ENCODE measurements around the gene DNAJC17.

Gene DNAJC17

GRCh38 chr15:40852529-40852928 lies 45.3 kb upstream of the DNAJC17 start:
- WGBS (ENCODE audit: extremely low coverage, insufficient coverage, low lambda C conversion rate) = no CpG with 5 or more reads among the region's 5 CpGs

GRCh38 chr15:40850576-40851112 lies 43.4 kb upstream of the DNAJC17 start:
- Histone ChIP-seq H3K79me1 (ENCODE audit: low read length) (peaks cover 20% of the 10 kb centered on the region), H4K8ac (ENCODE audit: low read depth, low read length) (no peak overlapping the region), H3K27me3 (ENCODE audit: insufficient read depth, low read length, poor library complexity) (no peaks in the 10 kb centered on the region), H3K56ac (ENCODE audit: low read length) (no peak overlapping the region), H3K4me3 (ENCODE audit: low read length) (no peak overlapping the region), H3K4me2 (ENCODE audit: low read length) (no peak overlapping the region), H2BK120ac (ENCODE audit: low read depth, low read length) (no peak overlapping the region), H2AK5ac (ENCODE audit: low read length) (no peak overlapping the region), H3K36me3 (ENCODE audit: control insufficient read depth, insufficient read depth, low read length) (peaks cover 5% of the 10 kb centered on the region), H3K4me1 (ENCODE audit: control insufficient read depth, low read depth, low read length) (peaks cover 15% of the 10 kb centered on the region), H4K5ac (ENCODE audit: low read length) (no peak overlapping the region), H2BK5ac (ENCODE audit: low read length) (no peak overlapping the region), H3K23ac (ENCODE audit: low read length) (no peak overlapping the region), H3K27ac (ENCODE audit: low read depth, low read length) (no peak overlapping the region), H3K4ac (ENCODE audit: low read depth, low read length) (no peak overlapping the region), H3K79me2 (ENCODE audit: control insufficient read depth, insufficient read depth, low read length) (peaks cover 23% of the 10 kb centered on the region), H3K9ac (ENCODE audit: low read length) (no peak overlapping the region), H2BK15ac (replicated peaks; ENCODE audit: low read depth) (no peak overlapping the region), H3K18ac (ENCODE audit: low read length) (no peak overlapping the region)
- no peak for DNase-seq
- WGBS (ENCODE audit: extremely low coverage, insufficient coverage, low lambda C conversion rate) = no CpG with 5 or more reads among the region's 8 CpGs

More at GRCh38 chr15:40852529-40852928, 45.3 kb upstream of the DNAJC17 start:
- Histone ChIP-seq H2BK15ac (replicated peaks; ENCODE audit: low read depth) (no peak overlapping the region), H3K18ac (ENCODE audit: low read length) (no peak overlapping the region), H2BK5ac (ENCODE audit: low read length) (no peak overlapping the region), H3K23ac (ENCODE audit: low read length) (no peak overlapping the region), H2BK120ac (ENCODE audit: low read depth, low read length) (no peak overlapping the region), H3K4me2 (ENCODE audit: low read length) (no peak overlapping the region), H3K4ac (ENCODE audit: low read depth, low read length) (no peak overlapping the region), H3K27me3 (ENCODE audit: insufficient read depth, low read length, poor library complexity) (no peaks in the 10 kb centered on the region), H3K4me3 (ENCODE audit: low read length) (no peak overlapping the region), H3K79me1 (ENCODE audit: low read length) (peaks cover 9% of the 10 kb centered on the region), H4K8ac (ENCODE audit: low read depth, low read length) (no peak overlapping the region), H3K56ac (ENCODE audit: low read length) (no peak overlapping the region), H3K36me3 (ENCODE audit: control insufficient read depth, insufficient read depth, low read length) (peaks cover 9% of the 10 kb centered on the region), H3K9ac (ENCODE audit: low read length) (no peak overlapping the region), H2AK5ac (ENCODE audit: low read length) (no peak overlapping the region), H3K79me2 (ENCODE audit: control insufficient read depth, insufficient read depth, low read length) (peaks cover 9% of the 10 kb centered on the region), H3K27ac (ENCODE audit: low read depth, low read length) (no peak overlapping the region), H4K5ac (ENCODE audit: low read length) (no peak overlapping the region), H3K4me1 (ENCODE audit: control insufficient read depth, low read depth, low read length) (peaks cover 2% of the 10 kb centered on the region)
- no peak for DNase-seq

- peak; percentile 94 for DNase-seq
These were observed 40.1 kb upstream of the DNAJC17 start for GRCh38 chr15:40847223-40847961.

GRCh38 chr15:40846841-40847222 lies 39.6 kb upstream of the DNAJC17 start:
- H3K56ac ChIP-seq (ENCODE audit: low read length) = peak overlapping the region; percentile 11
- H3K18ac ChIP-seq (ENCODE audit: low read length) = no peak overlapping the region
- H3K4ac ChIP-seq (ENCODE audit: low read depth, low read length) = no peak overlapping the region
- H3K79me1 ChIP-seq (ENCODE audit: low read length) = peaks cover 25% of the 10 kb centered on the region
- H3K9ac ChIP-seq (ENCODE audit: low read length) = no peak overlapping the region
- H3K27me3 ChIP-seq (ENCODE audit: insufficient read depth, low read length, poor library complexity) = no peaks in the 10 kb centered on the region
- H3K23ac ChIP-seq (ENCODE audit: low read length) = no peak overlapping the region
- H2BK15ac ChIP-seq (replicated peaks; ENCODE audit: low read depth) = no peak overlapping the region
- peaks cover 1% of the 10 kb centered on the region for H3K36me3 ChIP-seq (ENCODE audit: control insufficient read depth, insufficient read depth, low read length)
- peak overlapping the region; percentile 58 for H2AK5ac ChIP-seq (ENCODE audit: low read length)
- no peak for DNase-seq
- no peak overlapping the region for H2BK5ac ChIP-seq (ENCODE audit: low read length)
- H3K79me2 ChIP-seq (ENCODE audit: control insufficient read depth, insufficient read depth, low read length) = peaks cover 31% of the 10 kb centered on the region
- peaks cover 20% of the 10 kb centered on the region for H3K4me1 ChIP-seq (ENCODE audit: control insufficient read depth, low read depth, low read length)
- no peak overlapping the region for H3K27ac ChIP-seq (ENCODE audit: low read depth, low read length)
- H2BK120ac ChIP-seq (ENCODE audit: low read depth, low read length) = no peak overlapping the region
- no peak overlapping the region for H3K4me3 ChIP-seq (ENCODE audit: low read length)
- H3K4me2 ChIP-seq (ENCODE audit: low read length) = peak overlapping the region; percentile 29
- H4K5ac ChIP-seq (ENCODE audit: low read length) = no peak overlapping the region
- no peak overlapping the region for H4K8ac ChIP-seq (ENCODE audit: low read depth, low read length)

More at GRCh38 chr15:40847223-40847961, 40.1 kb upstream of the DNAJC17 start:
- Histone ChIP-seq H4K5ac (ENCODE audit: low read length) (no peak overlapping the region), H3K4me1 (ENCODE audit: control insufficient read depth, low read depth, low read length) (peaks cover 20% of the 10 kb centered on the region), H3K79me1 (ENCODE audit: low read length) (peaks cover 25% of the 10 kb centered on the region), H3K56ac (ENCODE audit: low read length) (peak overlapping the region; percentile 60), H2AK5ac (ENCODE audit: low read length) (peak overlapping the region; percentile 58), H3K4me2 (ENCODE audit: low read length) (peak overlapping the region; percentile 29), H3K23ac (ENCODE audit: low read length) (no peak overlapping the region), H3K36me3 (ENCODE audit: control insufficient read depth, insufficient read depth, low read length) (peaks cover 1% of the 10 kb centered on the region), H3K79me2 (ENCODE audit: control insufficient read depth, insufficient read depth, low read length) (peaks cover 31% of the 10 kb centered on the region), H3K4me3 (ENCODE audit: low read length) (no peak overlapping the region), H3K9ac (ENCODE audit: low read length) (peak overlapping the region; percentile 38), H3K27ac (ENCODE audit: low read depth, low read length) (no peak overlapping the region), H2BK120ac (ENCODE audit: low read depth, low read length) (no peak overlapping the region), H3K18ac (ENCODE audit: low read length) (no peak overlapping the region), H2BK5ac (ENCODE audit: low read length) (no peak overlapping the region), H2BK15ac (replicated peaks; ENCODE audit: low read depth) (no peak overlapping the region), H3K27me3 (ENCODE audit: insufficient read depth, low read length, poor library complexity) (no peaks in the 10 kb centered on the region), H3K4ac (ENCODE audit: low read depth, low read length) (no peak overlapping the region), H4K8ac (ENCODE audit: low read depth, low read length) (no peak overlapping the region)
- WGBS (ENCODE audit: extremely low coverage, insufficient coverage, low lambda C conversion rate) = no CpG with 5 or more reads among the region's 7 CpGs

GRCh38 chr15:40845511-40846284 lies 38.4 kb upstream of the DNAJC17 start:
- peak; percentile 89 for DNase-seq
- Histone ChIP-seq H2AK5ac (ENCODE audit: low read length) (no peak overlapping the region), H2BK120ac (ENCODE audit: low read depth, low read length) (no peak overlapping the region), H2BK15ac (replicated peaks; ENCODE audit: low read depth) (no peak overlapping the region), H3K56ac (ENCODE audit: low read length) (peak overlapping the region; percentile 62), H3K36me3 (ENCODE audit: control insufficient read depth, insufficient read depth, low read length) (peaks cover 1% of the 10 kb centered on the region), H3K27ac (ENCODE audit: low read depth, low read length) (no peak overlapping the region), H3K9ac (ENCODE audit: low read length) (peak overlapping the region; percentile 25), H3K4me2 (ENCODE audit: low read length) (peak overlapping the region; percentile 57), H4K8ac (ENCODE audit: low read depth, low read length) (no peak overlapping the region), H3K4me1 (ENCODE audit: control insufficient read depth, low read depth, low read length) (peaks cover 20% of the 10 kb centered on the region), H3K27me3 (ENCODE audit: insufficient read depth, low read length, poor library complexity) (no peaks in the 10 kb centered on the region), H3K23ac (ENCODE audit: low read length) (no peak overlapping the region), H2BK5ac (ENCODE audit: low read length) (no peak overlapping the region), H3K79me1 (ENCODE audit: low read length) (peaks cover 25% of the 10 kb centered on the region), H3K4ac (ENCODE audit: low read depth, low read length) (no peak overlapping the region), H3K18ac (ENCODE audit: low read length) (no peak overlapping the region), H4K5ac (ENCODE audit: low read length) (no peak overlapping the region), H3K79me2 (ENCODE audit: control insufficient read depth, insufficient read depth, low read length) (peaks cover 31% of the 10 kb centered on the region), H3K4me3 (ENCODE audit: low read length) (no peak overlapping the region)
- WGBS (ENCODE audit: extremely low coverage, insufficient coverage, low lambda C conversion rate) = no CpG with 5 or more reads among the region's 8 CpGs

All from mesendoderm (in vitro differentiated cells).